HepG2 (cell line): ENCODE data around the gene CTF1. TPM values are rescaled to one million over a fixed set of nuclear protein-coding genes. Genes with fewer than 3 reads are reported as not detected.

ENCODE experiments used
- BRCA1 ChIP-seq: sonication (generic); formaldehyde crosslinking; IDR thresholded peaks from 2 replicates; pipeline ENCODE4 v1.4.0; 2020; ENCODE audit warnings: missing genetic modification reagents
- HOXA7 ChIP-seq: sonication (generic); formaldehyde crosslinking; IDR thresholded peaks from 2 replicates; pipeline ENCODE4 v1.8.1; 2022; ENCODE audit warnings: mild to moderate bottlenecking, missing genetic modification reagents, moderate library complexity
- IRX3 ChIP-seq: sonication (generic); formaldehyde crosslinking; IDR thresholded peaks from 2 replicates; pipeline ENCODE4 v1.8.1; 2023; ENCODE audit warnings: mild to moderate bottlenecking, low read depth, missing genetic modification reagents, borderline replicate concordance
- KDM4B ChIP-seq: sonication (generic); formaldehyde crosslinking; IDR thresholded peaks from 2 replicates; pipeline ENCODE4 v1.4.0; 2020; ENCODE audit warnings: missing genetic modification reagents
- KLF15 ChIP-seq: sonication (generic); formaldehyde crosslinking; IDR thresholded peaks from 2 replicates; pipeline ENCODE4 v1.8.1; 2023; ENCODE audit warnings: borderline replicate concordance, mild to moderate bottlenecking, inconsistent platforms, missing genetic modification reagents, mixed read lengths
- MAF1 ChIP-seq: sonication (generic); formaldehyde crosslinking; IDR thresholded peaks from 2 replicates; pipeline ENCODE4 v1.5.0; 2020; ENCODE audit warnings: missing genetic modification reagents, borderline replicate concordance
- NCOA2 ChIP-seq: sonication (generic); formaldehyde crosslinking; IDR thresholded peaks from 2 replicates; pipeline ENCODE4 v1.8.0; 2022; ENCODE audit warnings: inconsistent platforms
- NCOR1 ChIP-seq: fragments of 200-600 bp; sonication (generic); IDR thresholded peaks from 2 replicates; pipeline ENCODE4 v1.7.0; 2017; ENCODE audit warnings: antibody characterized with exemption, low read length, borderline replicate concordance
- PAF1 ChIP-seq: IDR thresholded peaks from 2 replicates; pipeline ENCODE4 v1.6.1; 2016; ENCODE audit warnings: missing genetic modification reagents, missing compliant biosample characterization
- PCBP1 ChIP-seq: fragments of 200-400 bp; formaldehyde crosslinking; IDR thresholded peaks from 2 replicates; pipeline ENCODE4 v1.6.1; 2017; ENCODE audit warnings: mild to moderate bottlenecking, low read depth, low read length, borderline replicate concordance
- SMAD9 ChIP-seq: sonication (generic); formaldehyde crosslinking; IDR thresholded peaks from 2 replicates; pipeline ENCODE4 v1.5.1; 2020; ENCODE audit warnings: mild to moderate bottlenecking, missing genetic modification reagents
- SOX13 ChIP-seq, 3 experiments: fragments of 450-650 bp in 1 of 3; sonication (generic) in 1 of 3; formaldehyde crosslinking in 1 of 3; IDR thresholded peaks in 2 of 3; conservative IDR thresholded peaks in 1 of 3; 2 replicates each; pipeline versions ENCODE4 v1.5.0 to v1.6.1; 2016 to 2020; ENCODE audit warnings: antibody characterized with exemption in 1 of 3, mild to moderate bottlenecking in 1 of 3, missing compliant biosample characterization in 1 of 3, missing genetic modification reagents in 1 of 3, moderate library complexity in 1 of 3
- ZFP1 ChIP-seq: IDR thresholded peaks from 2 replicates; pipeline ENCODE4 v1.6.1; 2016
- ZNF17 ChIP-seq: sonication (generic); formaldehyde crosslinking; IDR thresholded peaks from 2 replicates; pipeline ENCODE4 v1.5.0; 2020; ENCODE audit warnings: mild to moderate bottlenecking, missing genetic modification reagents
- ZNF232 ChIP-seq: sonication (generic); formaldehyde crosslinking; IDR thresholded peaks from 2 replicates; pipeline ENCODE4 v1.4.0; 2020; ENCODE audit warnings: missing genetic modification reagents, borderline replicate concordance
- ZNF557 ChIP-seq: sonication (generic); formaldehyde crosslinking; IDR thresholded peaks from 2 replicates; pipeline ENCODE4 v1.4.0; 2020; ENCODE audit warnings: missing genetic modification reagents
- ZNF879 ChIP-seq: sonication (generic); formaldehyde crosslinking; IDR thresholded peaks from 2 replicates; pipeline ENCODE4 v1.8.1; 2023; ENCODE audit warnings: missing genetic modification reagents
- polyA plus RNA-seq, 8 experiments: library from polyadenylated mRNA; depleted of rRNA in 3 of 8; stranded (reverse) in 7 of 8; unstranded in 1 of 8; fragments of >200 nt; fragmentation: Illumina TruSeq in 4 of 8; extraction: Trizol in 4 of 8; gene quantifications; 2 replicates each; pipeline versions ENCODE4 v1.2.1 to v1.2.3, GENCODE V29; 2011 to 2016; ENCODE audit warnings: low read depth in 4 of 8, missing spikeins in 1 of 8, mixed read lengths in 1 of 8; ENCODE audit not compliant: insufficient read depth in 1 of 8
- total RNA-seq, 5 experiments: library from RNA; depleted of rRNA; stranded (reverse); fragments of >200 nt; fragmentation: Illumina TruSeq; extraction: Trizol; gene quantifications; 2 replicates each; pipeline ENCODE4 v1.2.3, GENCODE V29; 2016; ENCODE audit warnings: low read depth in 1 of 5
- TF ChIP-seq, protein P1 (sequence below): sonication (generic); formaldehyde crosslinking; conservative IDR thresholded peaks from 2 replicates; pipeline ENCODE4 v1.4.0; 2020; ENCODE audit warnings: mild to moderate bottlenecking, missing genetic modification reagents, moderate library complexity
- TF ChIP-seq, protein P2 (sequence below): sonication (generic); formaldehyde crosslinking; conservative IDR thresholded peaks from 2 replicates; pipeline ENCODE4 v1.4.0; 2020; ENCODE audit warnings: missing genetic modification reagents
- TF ChIP-seq, protein P3 (sequence below): sonication (generic); formaldehyde crosslinking; conservative IDR thresholded peaks from 2 replicates; pipeline ENCODE4 v1.8.0; 2022; ENCODE audit warnings: low read depth, missing genetic modification reagents

CTF1 gene
- total and polyA plus RNA-seq, 2 of the 13 experiments (the other 11 are each of a cell fraction or from before 2014, with no cell fraction given), result 0.13 to 1.8 TPM

DNA sequence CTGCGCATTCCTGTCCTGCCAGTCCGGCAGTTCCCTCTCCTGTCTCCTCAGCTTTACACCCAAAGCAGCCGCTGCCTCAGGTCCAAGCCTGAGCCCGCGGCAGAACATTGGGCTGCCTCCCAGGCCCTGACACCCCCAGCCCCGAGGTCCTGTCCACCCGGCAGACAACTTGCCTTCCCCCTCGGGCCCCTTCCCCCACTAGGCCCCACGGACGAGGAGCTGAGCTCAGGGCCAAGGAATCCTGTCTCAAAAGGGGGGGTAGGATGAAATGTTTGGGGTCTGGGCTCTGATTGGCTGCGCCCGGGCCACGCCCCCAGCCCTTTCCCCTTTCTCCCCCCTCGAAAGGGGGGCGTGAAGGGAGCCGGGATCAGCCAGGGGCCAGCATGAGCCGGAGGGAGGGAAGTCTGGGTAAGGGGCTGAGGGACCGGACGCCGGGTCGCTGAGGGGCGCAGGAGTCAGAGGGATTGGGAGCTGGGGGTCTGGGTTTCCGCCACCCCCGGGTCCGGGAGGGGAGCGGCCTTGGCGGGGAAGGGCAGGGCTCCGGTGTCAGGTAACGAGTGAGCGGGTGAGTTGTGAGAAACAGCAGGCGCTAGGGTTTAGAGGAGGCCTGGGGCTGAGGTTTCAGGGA lies at the start of gene CTF1 (continued):
- TF ChIP-seq ZNF232 (no peak; the same call in 1 of the 2 replicates), ZNF879 (CRISPR knock-in tag) (no peak), PCBP1 (peak; percentile 94; the same call in 1 of the 2 replicates), ZFP1 (CRISPR knock-in tag) (no peak), ZNF557 (CRISPR knock-in tag) (no peak), HOXA7 (no peak), BRCA1 (peak; percentile 34; the same call in 1 of the 2 replicates), NCOA2 (CRISPR knock-in tag) (no peak), SMAD9 (0 out of 2 replicates have a peak, but pooled peaks have one; percentile 17), ZNF17 (CRISPR knock-in tag) (no peak), IRX3 (CRISPR knock-in tag) (0 out of 2 replicates have a peak, but pooled peaks have one; percentile 28), PAF1 (CRISPR knock-in tag) (no peak), KLF15 (CRISPR knock-in tag) (no peak), MAF1 (no peak), KDM4B (CRISPR knock-in tag) (no peak), SOX13 (IDR thresholded peaks at IDR 0.05) (no peak), SOX13 (CRISPR knock-in tag; conservative IDR thresholded peaks at IDR 0.05 in 1 of 2, IDR thresholded peaks at IDR 0.05 in 1 of 2) (no peak), NCOR1 (no peak; the same call in 1 of the 2 replicates)
- TF ChIP-seq, protein P1, sequence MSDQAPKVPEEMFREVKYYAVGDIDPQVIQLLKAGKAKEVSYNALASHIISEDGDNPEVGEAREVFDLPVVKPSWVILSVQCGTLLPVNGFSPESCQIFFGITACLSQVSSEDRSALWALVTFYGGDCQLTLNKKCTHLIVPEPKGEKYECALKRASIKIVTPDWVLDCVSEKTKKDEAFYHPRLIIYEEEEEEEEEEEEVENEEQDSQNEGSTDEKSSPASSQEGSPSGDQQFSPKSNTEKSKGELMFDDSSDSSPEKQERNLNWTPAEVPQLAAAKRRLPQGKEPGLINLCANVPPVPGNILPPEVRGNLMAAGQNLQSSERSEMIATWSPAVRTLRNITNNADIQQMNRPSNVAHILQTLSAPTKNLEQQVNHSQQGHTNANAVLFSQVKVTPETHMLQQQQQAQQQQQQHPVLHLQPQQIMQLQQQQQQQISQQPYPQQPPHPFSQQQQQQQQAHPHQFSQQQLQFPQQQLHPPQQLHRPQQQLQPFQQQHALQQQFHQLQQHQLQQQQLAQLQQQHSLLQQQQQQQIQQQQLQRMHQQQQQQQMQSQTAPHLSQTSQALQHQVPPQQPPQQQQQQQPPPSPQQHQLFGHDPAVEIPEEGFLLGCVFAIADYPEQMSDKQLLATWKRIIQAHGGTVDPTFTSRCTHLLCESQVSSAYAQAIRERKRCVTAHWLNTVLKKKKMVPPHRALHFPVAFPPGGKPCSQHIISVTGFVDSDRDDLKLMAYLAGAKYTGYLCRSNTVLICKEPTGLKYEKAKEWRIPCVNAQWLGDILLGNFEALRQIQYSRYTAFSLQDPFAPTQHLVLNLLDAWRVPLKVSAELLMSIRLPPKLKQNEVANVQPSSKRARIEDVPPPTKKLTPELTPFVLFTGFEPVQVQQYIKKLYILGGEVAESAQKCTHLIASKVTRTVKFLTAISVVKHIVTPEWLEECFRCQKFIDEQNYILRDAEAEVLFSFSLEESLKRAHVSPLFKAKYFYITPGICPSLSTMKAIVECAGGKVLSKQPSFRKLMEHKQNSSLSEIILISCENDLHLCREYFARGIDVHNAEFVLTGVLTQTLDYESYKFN, result peak; percentile 63
- TF ChIP-seq, protein P2, sequence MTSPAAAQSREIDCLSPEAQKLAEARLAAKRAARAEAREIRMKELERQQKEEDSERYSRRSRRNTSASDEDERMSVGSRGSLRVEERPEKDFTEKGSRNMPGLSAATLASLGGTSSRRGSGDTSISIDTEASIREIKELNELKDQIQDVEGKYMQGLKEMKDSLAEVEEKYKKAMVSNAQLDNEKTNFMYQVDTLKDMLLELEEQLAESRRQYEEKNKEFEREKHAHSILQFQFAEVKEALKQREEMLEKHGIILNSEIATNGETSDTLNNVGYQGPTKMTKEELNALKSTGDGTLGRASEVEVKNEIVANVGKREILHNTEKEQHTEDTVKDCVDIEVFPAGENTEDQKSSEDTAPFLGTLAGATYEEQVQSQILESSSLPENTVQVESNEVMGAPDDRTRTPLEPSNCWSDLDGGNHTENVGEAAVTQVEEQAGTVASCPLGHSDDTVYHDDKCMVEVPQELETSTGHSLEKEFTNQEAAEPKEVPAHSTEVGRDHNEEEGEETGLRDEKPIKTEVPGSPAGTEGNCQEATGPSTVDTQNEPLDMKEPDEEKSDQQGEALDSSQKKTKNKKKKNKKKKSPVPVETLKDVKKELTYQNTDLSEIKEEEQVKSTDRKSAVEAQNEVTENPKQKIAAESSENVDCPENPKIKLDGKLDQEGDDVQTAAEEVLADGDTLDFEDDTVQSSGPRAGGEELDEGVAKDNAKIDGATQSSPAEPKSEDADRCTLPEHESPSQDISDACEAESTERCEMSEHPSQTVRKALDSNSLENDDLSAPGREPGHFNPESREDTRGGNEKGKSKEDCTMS (CRISPR knock-in tag), result no peak
- TF ChIP-seq, protein P3, sequence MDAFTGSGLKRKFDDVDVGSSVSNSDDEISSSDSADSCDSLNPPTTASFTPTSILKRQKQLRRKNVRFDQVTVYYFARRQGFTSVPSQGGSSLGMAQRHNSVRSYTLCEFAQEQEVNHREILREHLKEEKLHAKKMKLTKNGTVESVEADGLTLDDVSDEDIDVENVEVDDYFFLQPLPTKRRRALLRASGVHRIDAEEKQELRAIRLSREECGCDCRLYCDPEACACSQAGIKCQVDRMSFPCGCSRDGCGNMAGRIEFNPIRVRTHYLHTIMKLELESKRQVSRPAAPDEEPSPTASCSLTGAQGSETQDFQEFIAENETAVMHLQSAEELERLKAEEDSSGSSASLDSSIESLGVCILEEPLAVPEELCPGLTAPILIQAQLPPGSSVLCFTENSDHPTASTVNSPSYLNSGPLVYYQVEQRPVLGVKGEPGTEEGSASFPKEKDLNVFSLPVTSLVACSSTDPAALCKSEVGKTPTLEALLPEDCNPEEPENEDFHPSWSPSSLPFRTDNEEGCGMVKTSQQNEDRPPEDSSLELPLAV (CRISPR knock-in tag), result no peak
